ENCODE measurements around the gene LSM11.

Gene LSM11

DNA sequence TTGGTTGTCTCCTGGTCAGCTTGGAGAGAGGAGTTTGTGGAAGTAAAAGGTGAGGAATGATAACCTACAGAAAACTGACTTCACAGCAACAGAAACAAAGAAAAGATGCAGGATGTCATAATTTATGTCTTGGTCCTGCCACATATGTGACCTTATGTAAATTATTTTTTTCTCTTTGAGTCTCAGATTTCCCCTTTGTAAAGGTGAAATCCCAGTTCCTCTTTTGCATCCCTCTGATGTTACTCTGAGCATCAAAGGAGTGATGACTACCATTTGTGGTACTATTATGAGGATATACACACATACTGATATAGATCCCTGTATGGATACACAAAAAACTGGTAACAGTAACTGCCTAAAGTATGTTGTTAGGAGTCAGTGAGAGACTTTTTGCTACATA, 13.7 kb upstream of the LSM11 start:
- H4K20me1 ChIP-seq (ENCODE audit: insufficient read depth, low read length) = no peaks in the 10 kb centered on the region
- H3K4me2 ChIP-seq (ENCODE audit: low read depth, low read length) = no peak overlapping the region
- no peaks in the 10 kb centered on the region for H3F3A ChIP-seq (ENCODE audit: insufficient read depth, low read length)
- no peak overlapping the region for H3K27ac ChIP-seq (ENCODE audit: low read length)
- DNase-seq = peak; percentile 24
- no peaks in the 10 kb centered on the region for H3K36me3 ChIP-seq (replicated peaks; ENCODE audit: insufficient read depth, low read length)
- no peaks in the 10 kb centered on the region for H3K9me2 ChIP-seq (replicated peaks; ENCODE audit: insufficient read depth, low read length)
- no peaks in the 10 kb centered on the region for H3K79me2 ChIP-seq (ENCODE audit: low read length)
- H3K27me3 ChIP-seq (replicated peaks; ENCODE audit: insufficient read depth, low read length) = no peaks in the 10 kb centered on the region
- no peaks in the 10 kb centered on the region for H3K9me3 ChIP-seq (replicated peaks; ENCODE audit: insufficient read depth, low read length)
- no peak overlapping the region for H2AFZ ChIP-seq (ENCODE audit: low read length)
- TF ChIP-seq, protein P1, sequence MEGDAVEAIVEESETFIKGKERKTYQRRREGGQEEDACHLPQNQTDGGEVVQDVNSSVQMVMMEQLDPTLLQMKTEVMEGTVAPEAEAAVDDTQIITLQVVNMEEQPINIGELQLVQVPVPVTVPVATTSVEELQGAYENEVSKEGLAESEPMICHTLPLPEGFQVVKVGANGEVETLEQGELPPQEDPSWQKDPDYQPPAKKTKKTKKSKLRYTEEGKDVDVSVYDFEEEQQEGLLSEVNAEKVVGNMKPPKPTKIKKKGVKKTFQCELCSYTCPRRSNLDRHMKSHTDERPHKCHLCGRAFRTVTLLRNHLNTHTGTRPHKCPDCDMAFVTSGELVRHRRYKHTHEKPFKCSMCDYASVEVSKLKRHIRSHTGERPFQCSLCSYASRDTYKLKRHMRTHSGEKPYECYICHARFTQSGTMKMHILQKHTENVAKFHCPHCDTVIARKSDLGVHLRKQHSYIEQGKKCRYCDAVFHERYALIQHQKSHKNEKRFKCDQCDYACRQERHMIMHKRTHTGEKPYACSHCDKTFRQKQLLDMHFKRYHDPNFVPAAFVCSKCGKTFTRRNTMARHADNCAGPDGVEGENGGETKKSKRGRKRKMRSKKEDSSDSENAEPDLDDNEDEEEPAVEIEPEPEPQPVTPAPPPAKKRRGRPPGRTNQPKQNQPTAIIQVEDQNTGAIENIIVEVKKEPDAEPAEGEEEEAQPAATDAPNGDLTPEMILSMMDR (IDR thresholded peaks at IDR 0.05; ENCODE audit: low read length) = no peak
- TF ChIP-seq EZH2phosphoT487 (IDR thresholded peaks at IDR 0.05; ENCODE audit: low read length) = no peak
- TF ChIP-seq EZH2 (optimal IDR thresholded peaks at IDR 0.05; ENCODE audit: low read depth, low read length) = no peak
- no peak overlapping the region for H3K4me3 ChIP-seq (ENCODE audit: low read length)
- no peak overlapping the region for H3K9ac ChIP-seq (ENCODE audit: low read length)
- peaks cover 15% of the 10 kb centered on the region for H3K4me1 ChIP-seq (ENCODE audit: low read length)

DNA sequence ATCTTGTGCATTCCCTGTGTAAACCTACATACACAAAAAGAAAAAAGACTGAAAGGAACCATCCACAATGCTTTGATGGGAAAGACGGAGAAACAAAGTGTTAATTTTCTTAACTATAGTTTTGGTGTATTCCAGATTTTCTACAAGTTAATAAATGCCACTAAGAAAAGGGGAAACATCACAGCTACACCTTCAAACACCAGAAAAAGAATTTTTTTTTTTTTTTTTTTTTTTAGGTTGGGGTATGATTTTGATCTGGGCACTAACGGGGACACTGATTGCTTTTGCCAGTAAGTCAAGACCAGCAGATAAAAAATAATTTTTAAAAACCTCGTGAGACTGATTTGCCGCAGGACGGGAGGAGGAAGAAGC, 12.6 kb upstream of the LSM11 start:
- Histone ChIP-seq H3K27me3 (replicated peaks; ENCODE audit: insufficient read depth, low read length) (no peaks in the 10 kb centered on the region), H3K4me1 (ENCODE audit: low read length) (peaks cover 15% of the 10 kb centered on the region), H3K9me3 (replicated peaks; ENCODE audit: insufficient read depth, low read length) (no peaks in the 10 kb centered on the region), H3K36me3 (replicated peaks; ENCODE audit: insufficient read depth, low read length) (no peaks in the 10 kb centered on the region), H3K9me2 (replicated peaks; ENCODE audit: insufficient read depth, low read length) (no peaks in the 10 kb centered on the region), H3K9ac (ENCODE audit: low read length) (peak overlapping the region; percentile 77; the same call in 1 of the 2 replicates), H3F3A (ENCODE audit: insufficient read depth, low read length) (no peaks in the 10 kb centered on the region), H3K4me3 (ENCODE audit: low read length) (peak overlapping the region; percentile 77), H3K27ac (ENCODE audit: low read length) (peak overlapping the region; percentile 82; the same call in 1 of the 2 replicates), H4K20me1 (ENCODE audit: insufficient read depth, low read length) (no peaks in the 10 kb centered on the region), H3K4me2 (ENCODE audit: low read depth, low read length) (peak overlapping the region; percentile 91), H2AFZ (ENCODE audit: low read length) (peak overlapping the region; percentile 79), H3K79me2 (ENCODE audit: low read length) (no peaks in the 10 kb centered on the region)
- DNase-seq = no peak
- TF ChIP-seq, protein P1 (IDR thresholded peaks at IDR 0.05; ENCODE audit: low read length) = no peak
- TF ChIP-seq EZH2phosphoT487 (IDR thresholded peaks at IDR 0.05; ENCODE audit: low read length) (no peak), EZH2 (optimal IDR thresholded peaks at IDR 0.05; ENCODE audit: low read depth, low read length) (no peak)

DNA sequence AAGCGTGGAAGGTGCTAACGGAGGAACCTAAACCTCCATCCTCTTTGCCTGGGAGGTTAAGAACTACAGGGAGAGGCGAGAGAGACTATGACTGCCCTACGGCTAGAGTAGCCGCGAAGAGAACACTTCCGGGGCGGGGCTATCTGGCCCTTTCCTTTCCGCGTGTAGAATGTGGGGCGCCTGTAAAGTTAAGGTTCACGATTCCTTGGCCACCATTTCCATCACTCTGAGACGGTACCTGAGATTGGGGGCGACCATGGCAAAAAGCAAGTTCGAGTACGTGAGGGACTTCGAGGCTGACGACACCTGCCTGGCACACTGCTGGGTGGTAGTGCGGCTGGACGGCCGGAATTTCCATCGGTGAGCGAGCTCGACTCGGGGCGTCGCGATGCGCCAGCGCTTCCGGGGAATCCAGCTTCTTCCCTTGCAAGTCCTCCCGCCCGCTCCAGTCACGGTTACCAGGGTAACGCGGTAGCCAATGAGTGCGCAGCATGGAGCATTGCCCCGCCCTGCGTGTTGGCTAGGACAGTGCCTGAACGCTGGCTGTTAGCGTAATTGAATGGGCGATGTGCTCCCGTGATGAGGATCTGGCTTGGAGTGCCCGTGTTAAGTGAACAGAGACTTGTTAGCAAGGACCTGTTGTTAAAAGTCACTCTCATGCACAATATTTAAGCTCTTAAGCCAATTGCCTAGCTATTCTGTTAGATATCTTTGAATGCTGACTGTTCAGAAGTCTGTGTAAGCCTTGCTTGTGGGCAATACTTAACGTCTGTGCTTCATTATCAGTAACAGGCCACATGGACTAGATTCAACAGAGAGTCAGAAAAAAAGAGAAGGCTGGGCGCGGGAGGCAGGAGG, 12.0 kb upstream of the LSM11 start, which contains the start of gene THG1L:
Gene THG1L, plus strand, starts transcription at position 149 of the 858 bp plus-strand sequence. Its CDS starts 21 bp downstream, at position 170.
- DNase-seq = peak; percentile 98
- Histone ChIP-seq H3K27me3 (replicated peaks; ENCODE audit: insufficient read depth, low read length) (no peaks in the 10 kb centered on the region), H3K36me3 (replicated peaks; ENCODE audit: insufficient read depth, low read length) (no peaks in the 10 kb centered on the region)

More for the DNA sequence above, 12.0 kb upstream of the LSM11 start, which contains the start of gene THG1L:
- Histone ChIP-seq H3K9me2 (replicated peaks; ENCODE audit: insufficient read depth, low read length) (no peaks in the 10 kb centered on the region), H3K4me1 (ENCODE audit: low read length) (peaks cover 15% of the 10 kb centered on the region), H3K4me3 (ENCODE audit: low read length) (peak within 1 kb of the TSS; percentile 77), H4K20me1 (ENCODE audit: insufficient read depth, low read length) (no peaks in the 10 kb centered on the region), H3F3A (ENCODE audit: insufficient read depth, low read length) (no peaks in the 10 kb centered on the region), H3K9me3 (replicated peaks; ENCODE audit: insufficient read depth, low read length) (no peaks in the 10 kb centered on the region), H3K4me2 (ENCODE audit: low read depth, low read length) (peak within 1 kb of the TSS; percentile 91), H2AFZ (ENCODE audit: low read length) (peak within 1 kb of the TSS; percentile 79), H3K9ac (ENCODE audit: low read length) (peak within 1 kb of the TSS; percentile 77), H3K79me2 (ENCODE audit: low read length) (no peaks in the 10 kb centered on the region), H3K27ac (ENCODE audit: low read length) (peak within 1 kb of the TSS; percentile 82)
- TF ChIP-seq, protein P1 (IDR thresholded peaks at IDR 0.05; ENCODE audit: low read length) = no peak
- TF ChIP-seq EZH2 (optimal IDR thresholded peaks at IDR 0.05; ENCODE audit: low read depth, low read length) = no peak
- TF ChIP-seq EZH2phosphoT487 (IDR thresholded peaks at IDR 0.05; ENCODE audit: low read length) = no peak
